Type B pancreatic cell (in vitro differentiated cells): ENCODE data around the gene SLC4A5. TPM values are rescaled to one million over a fixed set of nuclear protein-coding genes. Genes with fewer than 3 reads are reported as not detected.
A peak's percentile ranks its signal among the peaks of the same experiment; 100 is the strongest.

Experiments
- DNase-seq: peaks from one replicate; pipeline ENCODE4 v3.0.0; 2021; ENCODE audit warnings: mixed read lengths; ENCODE audit not compliant: unreplicated experiment; ENCODE audit errors: extremely low spot score
- H3K27ac Mint-ChIP-seq: 2 replicates; pipeline ENCODE4 v1.8.0; 2021; ENCODE audit warnings: mild to moderate bottlenecking, mixed read lengths
- H3K27me3 Mint-ChIP-seq: 2 replicates; pipeline ENCODE4 v1.8.0; 2021; ENCODE audit warnings: mixed read lengths
- H3K36me3 Mint-ChIP-seq: 2 replicates; pipeline ENCODE4 v1.8.0; 2021; ENCODE audit warnings: mixed read lengths
- H3K4me1 Mint-ChIP-seq: one replicate; pipeline ENCODE4 v1.8.0; 2021; ENCODE audit warnings: mixed read lengths; ENCODE audit not compliant: unreplicated experiment
- H3K4me3 Mint-ChIP-seq: 2 replicates; pipeline ENCODE4 v1.8.0; 2021; ENCODE audit warnings: mild to moderate bottlenecking, mixed read lengths
- H3K9me3 Mint-ChIP-seq: 2 replicates; pipeline ENCODE4 v1.8.0; 2021; ENCODE audit warnings: mixed read lengths
- CTCF ChIP-seq: fragments of 200-600 bp; sonication (generic); conservative IDR thresholded peaks from 2 replicates; pipeline ENCODE4 v1.5.0; 2021; ENCODE audit warnings: antibody characterized with exemption, mild to moderate bottlenecking
- total RNA-seq: library from RNA; stranded (reverse); gene quantifications from 2 replicates; pipeline ENCODE4 v1.2.1, GENCODE V29; 2021; ENCODE audit warnings: low replicate concordance

The SLC4A5 gene
- total RNA-seq, 1 donor from 2014 or later, result 6.4 TPM

DNA sequence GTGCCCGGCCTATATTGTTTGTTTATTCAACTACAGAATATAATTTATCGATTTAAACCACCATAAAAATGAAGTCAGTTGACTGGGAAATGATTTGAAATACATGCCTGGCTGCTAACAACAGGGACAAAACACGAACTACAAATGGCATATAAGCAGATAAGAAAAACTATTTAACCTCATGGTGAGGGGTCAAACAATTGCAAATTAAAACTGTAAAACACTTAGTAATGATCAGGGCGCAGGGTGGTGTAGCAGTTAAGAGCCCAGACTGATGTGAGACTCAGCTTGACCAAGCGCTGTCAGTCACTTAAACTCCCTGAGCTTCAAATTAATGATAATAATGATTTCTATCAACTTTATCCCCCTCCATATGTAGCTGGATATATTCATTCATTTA, 138.1 kb downstream of the SLC4A5 start:
- Mint-ChIP-seq H3K4me3 (peak overlapping the region; percentile 62), H3K36me3 (peaks cover 19% of the 10 kb centered on the region), H3K4me1 (peaks cover 25% of the 10 kb centered on the region), H3K27ac (peak overlapping the region; percentile 97), H3K27me3 (no peaks in the 10 kb centered on the region), H3K9me3 (no peaks in the 10 kb centered on the region)
- no peak for DNase-seq
- TF ChIP-seq CTCF, result no peak

- H3K4me1 Mint-ChIP-seq, result peaks cover 28% of the 10 kb centered on the region
- no peak for TF ChIP-seq CTCF
- peaks cover 14% of the 10 kb centered on the region for H3K36me3 Mint-ChIP-seq
- DNase-seq, result no peak
- H3K9me3 Mint-ChIP-seq, result no peaks in the 10 kb centered on the region
- H3K27me3 Mint-ChIP-seq, result no peaks in the 10 kb centered on the region
- peak overlapping the region; percentile 46 for H3K27ac Mint-ChIP-seq
- H3K4me3 Mint-ChIP-seq, result peak overlapping the region; percentile 21
These were observed 138.8 kb downstream of the SLC4A5 start for GRCh38 chr2:74204436-74204835.

GRCh38 chr2:74201596-74201995, 141.6 kb downstream of the SLC4A5 start:
- Mint-ChIP-seq H3K36me3 (peaks cover 8% of the 10 kb centered on the region), H3K27ac (no peak overlapping the region), H3K27me3 (peaks cover 8% of the 10 kb centered on the region), H3K9me3 (peaks cover 5% of the 10 kb centered on the region), H3K4me3 (peak overlapping the region; percentile 68), H3K4me1 (peaks cover 41% of the 10 kb centered on the region)
- DNase-seq, result no peak
- TF ChIP-seq CTCF, result no peak

GRCh38 chr2:74201196-74201595, 142.0 kb downstream of the SLC4A5 start:
- Mint-ChIP-seq H3K27me3 (peaks cover 8% of the 10 kb centered on the region), H3K27ac (no peak overlapping the region), H3K36me3 (peaks cover 8% of the 10 kb centered on the region), H3K4me3 (peak overlapping the region; percentile 68), H3K4me1 (peaks cover 39% of the 10 kb centered on the region), H3K9me3 (peaks cover 5% of the 10 kb centered on the region)
- TF ChIP-seq CTCF, result no peak
- no peak for DNase-seq

DNA sequence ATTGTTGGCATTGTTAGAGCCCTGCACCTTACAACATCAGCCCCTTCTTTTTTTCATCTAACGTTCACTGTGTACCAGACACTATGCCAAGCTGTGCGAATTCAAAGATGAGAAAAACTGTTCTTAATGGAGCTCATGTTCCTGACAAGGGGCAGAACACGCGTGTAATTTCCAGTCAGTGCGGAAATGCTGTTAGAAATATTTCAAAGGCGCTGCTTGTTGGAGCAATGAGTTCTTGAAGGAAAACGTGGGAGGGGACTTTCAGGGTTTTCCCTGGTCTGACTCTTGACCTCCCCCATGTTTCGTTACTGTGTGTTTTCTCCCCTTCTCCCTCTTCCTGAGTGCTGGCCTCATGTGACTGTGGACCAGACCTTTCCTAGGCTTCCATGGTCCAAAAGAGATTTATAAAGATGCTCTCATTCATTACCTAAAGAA, 143.3 kb downstream of the SLC4A5 start:
- Mint-ChIP-seq H3K27ac (peak overlapping the region; percentile 99), H3K4me3 (peak overlapping the region; percentile 100), H3K4me1 (peaks cover 26% of the 10 kb centered on the region), H3K36me3 (peaks cover 8% of the 10 kb centered on the region), H3K27me3 (peaks cover 8% of the 10 kb centered on the region), H3K9me3 (peaks cover 5% of the 10 kb centered on the region)
- DNase-seq, result no peak
- TF ChIP-seq CTCF, result no peak

DNA sequence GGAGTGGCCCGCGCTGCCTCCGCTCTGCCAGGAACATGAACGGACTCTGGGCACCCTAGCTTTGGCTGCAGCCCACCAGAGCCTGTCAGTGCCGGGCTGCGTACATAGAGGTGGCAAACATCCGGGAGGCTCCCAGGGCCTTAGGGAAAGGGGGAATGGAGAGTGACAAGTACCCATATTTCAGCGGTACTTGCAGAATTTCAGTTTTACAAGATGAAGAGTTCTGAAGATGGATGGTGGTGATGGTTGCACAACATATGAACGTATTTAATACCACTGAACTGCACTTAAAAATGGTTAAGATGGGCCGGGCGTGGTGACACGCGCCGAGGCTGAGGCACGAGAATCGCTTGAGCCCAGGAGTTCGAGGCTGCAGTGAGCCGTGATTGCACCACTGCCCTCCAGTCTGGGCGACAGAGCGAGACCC, 143.9 kb downstream of the SLC4A5 start:
- peaks cover 5% of the 10 kb centered on the region for H3K9me3 Mint-ChIP-seq
- H3K36me3 Mint-ChIP-seq, result peaks cover 6% of the 10 kb centered on the region
- H3K27ac Mint-ChIP-seq, result peak overlapping the region; percentile 99
- peak overlapping the region; percentile 100 for H3K4me3 Mint-ChIP-seq
- peaks cover 8% of the 10 kb centered on the region for H3K27me3 Mint-ChIP-seq
- DNase-seq, result no peak
- peaks cover 26% of the 10 kb centered on the region for H3K4me1 Mint-ChIP-seq
- no peak for TF ChIP-seq CTCF
